AG09319 (cell line): ENCODE measurements around the gene PHAF1.
"Not testable (repeated sequence)": the region's sequence is repeated elsewhere in the genome, so short reads cannot be mapped to it uniquely, and the experiment has no call there.

Experiments
- DNase-seq: peaks from one replicate; pipeline ENCODE4 v3.0.0-alpha.2; 2010; ENCODE audit warnings: low read depth; ENCODE audit errors: extremely low read depth
- CTCF ChIP-seq: IDR thresholded peaks from 2 replicates; pipeline ENCODE4 v1.5.1; 2011; ENCODE audit warnings: low read depth, mild to moderate bottlenecking, inconsistent platforms, low read length, moderate library complexity

Gene PHAF1

GRCh38 chr16:67114793-67115192, 5.1 kb downstream of the PHAF1 start:
- no peak for DNase-seq
- no peak for TF ChIP-seq CTCF

- no peak for TF ChIP-seq CTCF
- no peak for DNase-seq
These were observed 5.9 kb downstream of the PHAF1 start for GRCh38 chr16:67115639-67116038.

- no peak for DNase-seq
- no peak for TF ChIP-seq CTCF
These were observed 6.9 kb downstream of the PHAF1 start for GRCh38 chr16:67116388-67117311.

GRCh38 chr16:67117716-67118115, 8.0 kb downstream of the PHAF1 start:
- TF ChIP-seq CTCF, result no peak
- no peak for DNase-seq

- no peak for DNase-seq
- TF ChIP-seq CTCF, result no peak
These were observed 10.3 kb downstream of the PHAF1 start for GRCh38 chr16:67120025-67120424.

- not testable (repeated sequence) for DNase-seq
These were observed 13.1 kb downstream of the PHAF1 start for GRCh38 chr16:67122799-67123198.

GRCh38 chr16:67128417-67128816, 18.7 kb downstream of the PHAF1 start:
- no peak for TF ChIP-seq CTCF
- no peak for DNase-seq

GRCh38 chr16:67128887-67129286, 19.1 kb downstream of the PHAF1 start:
- TF ChIP-seq CTCF, result no peak
- DNase-seq, result no peak
